ENCODE data around the gene OSBPL10. TPM values are rescaled to one million over a fixed set of nuclear protein-coding genes. Genes with fewer than 3 reads are reported as not detected.
"Not testable (repeated sequence)": the region's sequence is repeated elsewhere in the genome, so short reads cannot be mapped to it uniquely, and the experiment has no call there.

OSBPL10 gene
- polyA plus RNA-seq, 10 donors: 8.2 to 14.1 (median 9.7) TPM

GRCh38 chr3:31709526-31709925, 271.5 kb downstream of the OSBPL10 start:
- no peak for DNase-seq

GRCh38 chr3:31709005-31709404, 272.1 kb downstream of the OSBPL10 start:
- no peak for DNase-seq

- DNase-seq: no peak
Observed at GRCh38 chr3:31707286-31707685, 273.8 kb downstream of the OSBPL10 start.

DNA sequence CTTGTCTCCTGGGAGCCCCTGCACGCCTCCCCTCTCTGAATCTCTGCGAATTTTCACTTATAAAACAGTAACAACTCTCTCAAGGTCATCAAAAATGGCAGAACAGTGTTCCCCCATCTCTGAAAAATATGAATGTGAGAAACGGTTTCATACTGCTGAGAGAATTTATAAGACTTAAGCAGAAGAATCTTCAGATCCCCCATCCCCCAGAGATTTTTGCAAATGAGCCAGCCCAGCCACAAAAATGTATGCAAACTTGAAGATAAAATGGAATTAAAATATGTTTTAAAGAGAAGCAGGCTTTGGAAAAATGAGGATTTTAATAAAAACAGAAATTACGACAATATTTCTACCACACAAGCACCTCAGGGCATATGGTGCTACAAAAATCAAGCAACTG, 275.3 kb downstream of the OSBPL10 start:
- DNase-seq: no peak

- peak; percentile 17 to 67 (median 52) for DNase-seq
Observed at GRCh38 chr3:31704591-31705179, 276.4 kb downstream of the OSBPL10 start.

DNA sequence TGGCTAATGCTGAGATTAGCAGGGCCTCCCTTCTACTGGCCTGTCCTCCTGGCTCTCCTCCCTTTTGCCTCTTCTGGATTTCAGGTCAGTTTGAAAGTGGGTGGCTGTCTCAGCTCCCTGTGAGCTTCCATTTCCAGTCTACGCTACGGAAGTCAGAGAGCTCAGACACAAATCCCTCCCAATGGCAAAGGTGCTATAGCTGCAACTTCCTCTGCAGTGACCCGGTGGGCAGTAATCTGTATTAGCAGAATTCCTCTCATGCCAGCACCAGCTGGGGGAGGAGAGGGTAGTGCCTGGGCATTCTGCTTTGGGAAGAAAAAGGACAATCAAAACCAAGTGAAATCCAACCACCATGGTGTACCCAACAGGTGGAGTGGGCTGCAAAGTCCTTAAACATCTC, 276.9 kb downstream of the OSBPL10 start:
- DNase-seq: no peak

- no peak for DNase-seq
Observed at GRCh38 chr3:31701286-31701685, 279.8 kb downstream of the OSBPL10 start.

DNA sequence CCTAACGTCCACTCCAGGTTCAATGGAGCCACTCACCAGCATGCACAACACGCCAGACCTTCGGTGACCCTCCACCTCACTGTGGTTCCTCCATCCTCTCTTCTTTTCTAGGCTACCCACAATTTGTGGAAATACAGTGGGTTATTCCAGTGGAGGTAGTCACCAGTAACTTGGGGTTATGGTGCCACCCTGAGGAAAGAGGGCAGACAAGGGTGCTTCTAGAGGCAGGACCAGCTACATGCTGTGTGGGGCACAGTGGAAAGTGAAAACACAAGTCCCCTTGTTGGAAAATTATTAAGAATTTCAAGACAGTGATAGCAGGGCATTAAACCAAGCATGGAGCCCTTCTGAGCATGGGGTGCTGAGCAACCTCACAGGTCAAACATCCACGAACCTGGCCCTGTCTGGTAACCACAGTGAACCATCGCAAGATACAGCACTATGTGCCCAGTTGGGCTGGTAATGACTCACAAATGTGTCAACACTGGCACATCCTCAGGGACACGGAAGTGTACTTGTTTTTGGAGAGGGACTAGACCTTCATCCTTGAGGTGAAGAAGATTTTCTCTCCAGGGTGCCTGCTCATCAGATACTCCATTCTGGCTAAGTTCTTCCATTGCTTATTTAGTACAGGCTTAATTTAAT, 281.6 kb downstream of the OSBPL10 start:
- DNase-seq: no peak

- DNase-seq: no peak
Observed at GRCh38 chr3:31696815-31697548, 284.1 kb downstream of the OSBPL10 start.

DNA sequence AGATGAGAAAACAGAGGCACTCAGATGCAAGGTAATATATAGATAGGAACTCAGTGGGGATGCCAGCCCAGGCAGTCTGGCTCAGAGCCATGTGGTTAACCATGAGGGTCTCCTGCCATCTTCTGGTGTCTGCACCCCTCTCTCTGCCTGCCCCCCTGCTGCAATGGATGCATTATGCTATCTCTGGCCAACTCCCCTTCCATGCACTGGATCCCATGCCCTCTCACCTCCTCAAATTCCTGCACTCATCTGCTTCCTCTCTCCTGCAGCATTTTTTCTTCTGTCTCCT, 285.1 kb downstream of the OSBPL10 start:
- no peak for DNase-seq

- DNase-seq: no peak
Observed at GRCh38 chr3:31695280-31696008, 285.6 kb downstream of the OSBPL10 start.

DNA sequence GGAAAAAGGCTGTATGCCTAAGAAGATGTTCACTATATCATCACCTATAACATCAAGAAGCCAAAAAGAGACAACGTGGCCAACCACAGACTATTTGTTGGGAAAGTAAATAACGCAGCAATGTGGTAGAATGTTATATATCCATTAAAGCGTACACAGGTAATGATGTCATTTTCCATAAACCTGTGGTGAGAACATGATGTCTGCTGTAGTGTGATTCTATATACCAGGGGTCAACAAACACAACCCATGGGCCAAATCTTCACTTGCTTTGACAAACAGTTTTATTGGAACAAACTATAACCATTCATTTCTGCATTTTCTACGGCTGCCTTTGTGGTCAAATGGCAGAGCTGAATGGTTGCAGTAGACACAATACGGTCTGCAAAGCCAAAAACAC, 287.7 kb downstream of the OSBPL10 start:
- DNase-seq: no peak

- no peak for DNase-seq
Observed at GRCh38 chr3:31692751-31693150, 288.3 kb downstream of the OSBPL10 start.

- DNase-seq: no peak
Observed at GRCh38 chr3:31690771-31691170, 290.3 kb downstream of the OSBPL10 start.

GRCh38 chr3:31689523-31689922, 291.5 kb downstream of the OSBPL10 start:
- DNase-seq: not testable (repeated sequence)

GRCh38 chr3:31688984-31689383, 292.1 kb downstream of the OSBPL10 start:
- DNase-seq: no peak

GRCh38 chr3:31687020-31687802, 293.9 kb downstream of the OSBPL10 start:
- no peak for DNase-seq

- DNase-seq: no peak
Observed at GRCh38 chr3:31680072-31680870, 300.8 kb downstream of the OSBPL10 start.

GRCh38 chr3:31676556-31676955, 304.5 kb downstream of the OSBPL10 start:
- DNase-seq: no peak

DNA sequence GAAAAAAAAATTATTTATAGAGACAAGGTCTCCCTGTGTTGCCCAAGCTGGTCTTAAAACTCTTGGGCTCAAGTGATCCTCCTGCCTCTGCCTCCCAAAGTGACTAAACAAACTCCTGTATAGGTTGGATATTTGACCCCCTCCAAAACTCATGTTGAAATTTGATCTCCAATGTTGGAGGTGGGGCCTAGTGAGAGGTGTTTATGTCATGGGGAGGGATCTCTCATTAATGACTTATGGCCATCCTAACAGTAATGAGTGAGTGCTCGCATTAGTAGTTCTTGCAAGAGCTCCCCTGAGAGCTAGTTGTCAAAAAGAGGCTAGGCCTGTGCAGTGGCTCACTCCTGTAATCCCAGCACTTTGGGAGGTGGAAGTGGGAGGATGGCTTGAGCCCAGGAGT, 307.1 kb downstream of the OSBPL10 start:
- no peak for DNase-seq

DNA sequence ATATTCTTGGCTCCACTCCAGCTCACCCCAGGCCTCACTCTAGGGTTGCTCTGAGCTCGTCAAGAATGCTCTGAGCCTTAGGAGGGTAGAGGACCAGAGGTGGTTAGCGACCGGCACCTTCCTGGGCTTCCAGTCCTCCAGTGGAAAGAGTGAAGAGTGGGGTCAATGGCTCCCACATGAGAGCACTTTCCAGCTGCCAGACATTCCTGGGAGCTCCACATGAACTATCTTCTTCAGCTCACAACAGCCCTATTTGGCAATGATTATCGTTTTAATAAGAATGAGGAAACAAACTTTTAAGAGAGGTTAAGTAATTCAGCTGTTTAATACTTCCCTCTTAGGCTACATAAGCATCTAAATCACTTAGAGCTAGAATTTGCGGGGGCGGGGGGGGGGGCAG, 309.1 kb downstream of the OSBPL10 start:
- no peak for DNase-seq

Measured in muscle of back (tissue), 11 donors.